OCI-LY3 (cell line): Measurements from ENCODE around the gene NACA2.

Experiments
- H2AFZ ChIP-seq: fragments of 200-600, 300-600 bp; shearing (Covaris generic); 2 replicates; pipeline ENCODE4 v1.6.0; 2014; ENCODE audit warnings: antibody characterized with exemption, low read depth, low read length
- H3K27ac ChIP-seq: fragments of 200-600, 300-600 bp; sonication (generic); 2 replicates; pipeline ENCODE4 v1.5.1; 2014; ENCODE audit warnings: mild to moderate bottlenecking, low read length, moderate library complexity, mixed read lengths
- H3K27me3 ChIP-seq: fragments of 200-600, 300-600 bp; sonication (generic); 2 replicates; pipeline ENCODE4 v1.6.1; 2014; ENCODE audit warnings: low read depth, low read length, mixed read lengths
- H3K36me3 ChIP-seq: fragments of 200-600, 300-600 bp; sonication (generic); replicated peaks from 2 replicates; pipeline ENCODE3; 2014; ENCODE audit warnings: low read depth, low read length, mixed read lengths
- H3K4me1 ChIP-seq: fragments of 300-600, 200-600 bp; sonication (generic); 2 replicates; pipeline ENCODE4 v1.6.1; 2014; ENCODE audit warnings: low read length, mixed read lengths
- H3K4me2 ChIP-seq: fragments of 200-600, 300-600 bp; sonication (generic); 2 replicates; pipeline ENCODE4 v1.6.1; 2014; ENCODE audit warnings: low read length, mixed read lengths
- H3K4me3 ChIP-seq: fragments of 300-600, 200-600 bp; sonication (generic); 2 replicates; pipeline ENCODE4 v1.5.1; 2014; ENCODE audit warnings: antibody characterized with exemption, mild to moderate bottlenecking, low read length, moderate library complexity
- H3K79me2 ChIP-seq: fragments of 300-600, 200-600 bp; shearing (Covaris generic); 2 replicates; pipeline ENCODE4 v1.6.1; 2014; ENCODE audit warnings: mild to moderate bottlenecking, low read length, mixed read lengths
- H3K9ac ChIP-seq: fragments of 300-600, 200-600 bp; shearing (Covaris generic); 2 replicates; pipeline ENCODE4 v1.6.0; 2014; ENCODE audit warnings: mild to moderate bottlenecking, low read length, moderate library complexity
- H3K9me3 ChIP-seq: fragments of 200-600, 300-600 bp; shearing (Covaris generic); 2 replicates; pipeline ENCODE4 v1.6.1; 2014; ENCODE audit warnings: low read length, mixed read lengths; ENCODE audit not compliant: insufficient read depth
- H4K20me1 ChIP-seq: fragments of 200-600, 300-600 bp; sonication (generic); 2 replicates; pipeline ENCODE4 v1.6.1; 2016; ENCODE audit warnings: low read length, mixed read lengths; ENCODE audit not compliant: insufficient read depth
- EZH2phosphoT487 ChIP-seq: fragments of 200-600 bp; shearing (Covaris generic); IDR thresholded peaks from 2 replicates; pipeline ENCODE4 v1.6.1; 2018; ENCODE audit warnings: antibody characterized with exemption, mixed run types, low read depth
- TF ChIP-seq, protein P1 (sequence below): fragments of 200-600, 300-600 bp; sonication (generic); IDR thresholded peaks from 2 replicates; pipeline ENCODE4 v1.5.1; 2014; ENCODE audit warnings: antibody characterized with exemption, low read length, low read depth

Gene NACA2

DNA sequence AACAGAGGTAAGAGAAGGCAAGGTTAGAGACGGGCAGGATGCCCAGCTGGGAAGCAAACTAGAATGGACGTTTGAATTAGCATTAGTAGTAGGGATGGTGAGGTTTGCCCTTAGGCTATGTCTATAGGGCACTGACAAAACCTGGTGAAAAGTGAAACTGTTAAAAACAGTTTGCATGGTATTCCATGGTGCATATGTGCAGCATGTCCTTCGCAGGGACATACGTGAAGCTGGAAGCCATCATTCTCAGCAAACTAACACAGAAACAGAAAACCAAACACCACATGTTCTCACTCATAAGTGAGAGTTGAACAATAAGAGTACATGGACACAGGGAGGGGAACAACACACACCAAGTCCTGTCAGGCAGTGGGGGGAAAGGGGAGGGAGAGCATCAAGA is 25.8 kb downstream of the NACA2 start:
- H3K4me3 ChIP-seq, result no peak overlapping the region
- no peaks in the 10 kb centered on the region for H3K4me1 ChIP-seq
- no peaks in the 10 kb centered on the region for H3K36me3 ChIP-seq
- H4K20me1 ChIP-seq, result no peaks in the 10 kb centered on the region
- H3K4me2 ChIP-seq, result no peak overlapping the region
- H3K9ac ChIP-seq, result no peak overlapping the region
- no peak overlapping the region for H3K27ac ChIP-seq
- 0 out of 2 replicates have a peak, but pooled peaks cover 5% of the 10 kb centered on the region for H3K27me3 ChIP-seq
- H3K79me2 ChIP-seq, result no peaks in the 10 kb centered on the region
- H3K9me3 ChIP-seq, result no peaks in the 10 kb centered on the region
- no peak overlapping the region for H2AFZ ChIP-seq
- TF ChIP-seq, protein P1, sequence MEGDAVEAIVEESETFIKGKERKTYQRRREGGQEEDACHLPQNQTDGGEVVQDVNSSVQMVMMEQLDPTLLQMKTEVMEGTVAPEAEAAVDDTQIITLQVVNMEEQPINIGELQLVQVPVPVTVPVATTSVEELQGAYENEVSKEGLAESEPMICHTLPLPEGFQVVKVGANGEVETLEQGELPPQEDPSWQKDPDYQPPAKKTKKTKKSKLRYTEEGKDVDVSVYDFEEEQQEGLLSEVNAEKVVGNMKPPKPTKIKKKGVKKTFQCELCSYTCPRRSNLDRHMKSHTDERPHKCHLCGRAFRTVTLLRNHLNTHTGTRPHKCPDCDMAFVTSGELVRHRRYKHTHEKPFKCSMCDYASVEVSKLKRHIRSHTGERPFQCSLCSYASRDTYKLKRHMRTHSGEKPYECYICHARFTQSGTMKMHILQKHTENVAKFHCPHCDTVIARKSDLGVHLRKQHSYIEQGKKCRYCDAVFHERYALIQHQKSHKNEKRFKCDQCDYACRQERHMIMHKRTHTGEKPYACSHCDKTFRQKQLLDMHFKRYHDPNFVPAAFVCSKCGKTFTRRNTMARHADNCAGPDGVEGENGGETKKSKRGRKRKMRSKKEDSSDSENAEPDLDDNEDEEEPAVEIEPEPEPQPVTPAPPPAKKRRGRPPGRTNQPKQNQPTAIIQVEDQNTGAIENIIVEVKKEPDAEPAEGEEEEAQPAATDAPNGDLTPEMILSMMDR, result no peak
- TF ChIP-seq EZH2phosphoT487, result no peak

DNA sequence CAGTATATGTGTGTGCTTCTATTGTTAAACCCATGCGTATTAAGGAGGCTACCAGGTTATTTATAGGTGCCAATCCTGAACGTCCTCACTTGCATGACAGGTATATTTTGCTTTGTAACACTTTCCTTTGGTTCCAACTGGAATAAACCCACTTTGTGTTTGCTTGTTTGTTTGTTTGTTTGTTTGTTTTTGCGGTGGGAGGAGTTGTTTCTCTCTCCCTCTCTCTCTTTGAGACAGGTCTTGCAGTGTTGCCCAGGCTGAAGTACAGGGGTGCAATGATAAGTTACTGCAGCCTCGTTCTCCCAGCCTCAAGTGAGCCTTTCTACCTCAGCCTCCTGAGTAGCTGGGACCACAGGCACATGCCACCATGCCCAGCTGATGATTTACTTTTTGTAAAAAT is 28.7 kb downstream of the NACA2 start:
- Histone ChIP-seq H3K27me3 (0 out of 2 replicates have a peak, but pooled peaks cover 5% of the 10 kb centered on the region), H3K9me3 (no peaks in the 10 kb centered on the region), H3K4me1 (no peaks in the 10 kb centered on the region), H3K4me3 (no peak overlapping the region), H3K9ac (no peak overlapping the region), H3K27ac (no peak overlapping the region), H2AFZ (no peak overlapping the region), H3K79me2 (no peaks in the 10 kb centered on the region), H3K36me3 (no peaks in the 10 kb centered on the region), H3K4me2 (no peak overlapping the region), H4K20me1 (no peaks in the 10 kb centered on the region)
- TF ChIP-seq EZH2phosphoT487, result no peak
- TF ChIP-seq, protein P1, result no peak

DNA sequence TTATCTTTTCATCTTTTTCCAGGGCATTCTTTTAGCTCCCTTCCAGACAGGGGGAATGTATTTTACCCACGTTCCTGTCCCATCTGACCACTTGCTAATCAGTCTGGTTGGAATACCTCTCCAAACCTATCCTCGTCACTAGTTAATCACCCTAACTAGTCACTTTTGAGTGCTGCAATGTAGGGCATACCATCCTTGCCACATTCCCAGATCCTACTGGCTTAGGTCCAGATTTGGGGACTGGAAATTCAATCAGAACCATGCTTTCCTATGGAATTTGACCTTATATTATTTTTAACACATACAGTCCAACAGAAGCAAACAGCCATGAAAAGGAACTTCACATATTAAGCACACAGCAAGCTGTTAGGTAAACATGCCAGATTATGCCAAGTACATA is 29.7 kb downstream of the NACA2 start:
- no peaks in the 10 kb centered on the region for H3K36me3 ChIP-seq
- TF ChIP-seq, protein P1, result no peak
- TF ChIP-seq EZH2phosphoT487, result no peak
- no peak overlapping the region for H3K4me3 ChIP-seq
- no peak overlapping the region for H3K4me2 ChIP-seq
- 0 out of 2 replicates have a peak, but pooled peaks cover 5% of the 10 kb centered on the region for H3K27me3 ChIP-seq
- no peak overlapping the region for H3K9ac ChIP-seq
- H3K9me3 ChIP-seq, result no peaks in the 10 kb centered on the region
- H3K79me2 ChIP-seq, result no peaks in the 10 kb centered on the region
- no peak overlapping the region for H3K27ac ChIP-seq
- H3K4me1 ChIP-seq, result no peaks in the 10 kb centered on the region
- no peak overlapping the region for H2AFZ ChIP-seq
- H4K20me1 ChIP-seq, result no peaks in the 10 kb centered on the region

DNA sequence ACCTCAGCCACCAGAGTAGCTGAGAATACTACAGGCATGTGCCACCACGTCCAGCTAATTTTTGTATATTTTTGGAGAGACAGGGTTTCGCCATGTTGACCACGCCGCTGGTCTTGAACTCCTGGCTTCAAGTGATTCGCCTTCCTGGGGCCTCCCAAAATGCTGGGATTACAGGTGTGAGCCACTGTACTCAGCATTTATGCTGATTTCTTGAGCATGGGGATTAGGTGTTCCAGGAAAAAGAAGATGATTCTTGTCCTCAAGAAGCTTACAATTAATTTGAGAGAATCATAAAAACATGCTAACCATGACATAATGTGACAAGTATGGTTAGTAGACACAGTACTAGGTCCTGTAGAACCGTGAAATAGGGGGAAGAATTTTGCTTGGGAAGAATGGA is 30.9 kb downstream of the NACA2 start:
- TF ChIP-seq, protein P1, result no peak
- TF ChIP-seq EZH2phosphoT487, result no peak

More for the DNA sequence above, 30.9 kb downstream of the NACA2 start:
- H4K20me1 ChIP-seq, result no peaks in the 10 kb centered on the region
- H3K79me2 ChIP-seq, result no peaks in the 10 kb centered on the region
- no peak overlapping the region for H3K4me3 ChIP-seq
- no peak overlapping the region for H3K27ac ChIP-seq
- H3K9me3 ChIP-seq, result no peaks in the 10 kb centered on the region
- no peaks in the 10 kb centered on the region for H3K36me3 ChIP-seq
- no peaks in the 10 kb centered on the region for H3K4me1 ChIP-seq
- no peak overlapping the region for H3K4me2 ChIP-seq
- no peak overlapping the region for H3K9ac ChIP-seq
- no peak overlapping the region for H2AFZ ChIP-seq
- peaks cover 5% of the 10 kb centered on the region; the same call in 1 of the 2 replicates for H3K27me3 ChIP-seq
